Eye (tissue), 1 donor: ENCODE results near the gene NR2C2AP.
A peak's percentile ranks its signal among the peaks of the same experiment; 100 is the strongest.
"Not testable (repeated sequence)": the region's sequence is repeated elsewhere in the genome, so short reads cannot be mapped to it uniquely, and the experiment has no call there.

Source experiments
- DNase-seq: peaks from one replicate; pipeline ENCODE4 v3.0.0-alpha.2; 2015

Gene NR2C2AP

GRCh38 chr19:19203012-19203856 lies at the start of gene NR2C2AP:
Gene NR2C2AP, minus strand, starts transcription at chr19:19203414. Its CDS starts 354 bp downstream, at chr19:19203060.
- peak; percentile 95 for DNase-seq

- no peak for DNase-seq
These were observed 47.1 kb upstream of the NR2C2AP start for GRCh38 chr19:19250196-19250801.

- DNase-seq, result no peak
These were observed 37.3 kb upstream of the NR2C2AP start for GRCh38 chr19:19240476-19240875.

- DNase-seq, result no peak
These were observed 36.5 kb upstream of the NR2C2AP start for GRCh38 chr19:19239675-19240074.

GRCh38 chr19:19238126-19238894 lies 35.1 kb upstream of the NR2C2AP start:
- DNase-seq, result no peak

GRCh38 chr19:19236173-19236572 lies 33.0 kb upstream of the NR2C2AP start:
- DNase-seq, result no peak

GRCh38 chr19:19234220-19234816 lies 31.1 kb upstream of the NR2C2AP start:
- DNase-seq, result no peak

- no peak for DNase-seq
These were observed 29.1 kb upstream of the NR2C2AP start for GRCh38 chr19:19232261-19232721.

- DNase-seq, result no peak
These were observed 27.8 kb upstream of the NR2C2AP start for GRCh38 chr19:19230999-19231398.

- no peak for DNase-seq
These were observed 26.5 kb upstream of the NR2C2AP start for GRCh38 chr19:19229701-19230100.

- DNase-seq, result no peak
These were observed 24.0 kb upstream of the NR2C2AP start for GRCh38 chr19:19227217-19227616.

GRCh38 chr19:19226663-19227062 lies 23.4 kb upstream of the NR2C2AP start:
- DNase-seq, result no peak

GRCh38 chr19:19226204-19226603 lies 23.0 kb upstream of the NR2C2AP start:
- DNase-seq, result no peak

GRCh38 chr19:19224852-19225494 lies 21.8 kb upstream of the NR2C2AP start:
- DNase-seq, result peak; percentile 65

- DNase-seq, result no peak
These were observed 21.1 kb upstream of the NR2C2AP start for GRCh38 chr19:19224150-19224851.

GRCh38 chr19:19223636-19224035 lies 20.4 kb upstream of the NR2C2AP start:
- DNase-seq, result no peak

GRCh38 chr19:19223060-19223459 lies 19.8 kb upstream of the NR2C2AP start:
- no peak for DNase-seq

GRCh38 chr19:19221000-19221399 lies 17.8 kb upstream of the NR2C2AP start:
- DNase-seq, result not testable (repeated sequence)

- DNase-seq, result no peak
These were observed 15.7 kb upstream of the NR2C2AP start for GRCh38 chr19:19218911-19219310.

GRCh38 chr19:19217099-19217498 lies 13.9 kb upstream of the NR2C2AP start:
- no peak for DNase-seq

- DNase-seq, result no peak
These were observed 12.6 kb upstream of the NR2C2AP start for GRCh38 chr19:19215792-19216191.

- peak; percentile 83 for DNase-seq
These were observed 11.7 kb upstream of the NR2C2AP start for GRCh38 chr19:19214892-19215291.
